22Rv1 (cell line): ENCODE data around the gene ATF6.

Experiments used
- H3K27ac ChIP-seq: fragments of 450-650 bp; 2 replicates; pipeline ENCODE4 v1.5.1; 2017
- ZFX ChIP-seq: fragments of 450-650 bp; IDR thresholded peaks from 2 replicates; pipeline ENCODE4 v1.6.1; 2017; ENCODE audit warnings: antibody characterized with exemption, borderline replicate concordance
- TF ChIP-seq, protein P1 (sequence below): fragments of 450-650 bp; IDR thresholded peaks from 2 replicates; pipeline ENCODE4 v1.5.1; 2017; ENCODE audit warnings: mild to moderate bottlenecking

The ATF6 gene

DNA sequence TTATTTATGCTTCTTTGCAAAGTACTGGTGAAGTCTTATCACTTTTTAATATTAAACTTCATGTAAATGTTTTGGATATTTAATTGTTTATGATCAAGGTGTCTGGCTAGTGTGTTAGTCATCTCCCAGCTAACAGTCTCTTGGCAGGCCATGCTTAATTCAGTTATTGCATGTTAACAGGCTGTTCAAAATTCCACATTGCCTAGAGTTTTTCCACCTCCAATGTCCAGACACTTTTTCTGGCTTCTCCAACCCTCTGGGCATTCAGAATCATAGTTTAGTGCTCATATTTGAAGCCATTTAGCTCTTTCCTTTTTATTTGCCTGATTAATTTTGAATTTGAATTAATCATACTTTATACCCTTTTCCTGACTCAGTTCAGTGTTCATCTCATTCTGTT, 188.3 kb downstream of the ATF6 start:
- TF ChIP-seq ZFX, result no peak
- TF ChIP-seq, protein P1, sequence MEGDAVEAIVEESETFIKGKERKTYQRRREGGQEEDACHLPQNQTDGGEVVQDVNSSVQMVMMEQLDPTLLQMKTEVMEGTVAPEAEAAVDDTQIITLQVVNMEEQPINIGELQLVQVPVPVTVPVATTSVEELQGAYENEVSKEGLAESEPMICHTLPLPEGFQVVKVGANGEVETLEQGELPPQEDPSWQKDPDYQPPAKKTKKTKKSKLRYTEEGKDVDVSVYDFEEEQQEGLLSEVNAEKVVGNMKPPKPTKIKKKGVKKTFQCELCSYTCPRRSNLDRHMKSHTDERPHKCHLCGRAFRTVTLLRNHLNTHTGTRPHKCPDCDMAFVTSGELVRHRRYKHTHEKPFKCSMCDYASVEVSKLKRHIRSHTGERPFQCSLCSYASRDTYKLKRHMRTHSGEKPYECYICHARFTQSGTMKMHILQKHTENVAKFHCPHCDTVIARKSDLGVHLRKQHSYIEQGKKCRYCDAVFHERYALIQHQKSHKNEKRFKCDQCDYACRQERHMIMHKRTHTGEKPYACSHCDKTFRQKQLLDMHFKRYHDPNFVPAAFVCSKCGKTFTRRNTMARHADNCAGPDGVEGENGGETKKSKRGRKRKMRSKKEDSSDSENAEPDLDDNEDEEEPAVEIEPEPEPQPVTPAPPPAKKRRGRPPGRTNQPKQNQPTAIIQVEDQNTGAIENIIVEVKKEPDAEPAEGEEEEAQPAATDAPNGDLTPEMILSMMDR, result no peak
- H3K27ac ChIP-seq, result no peak overlapping the region

- H3K27ac ChIP-seq, result no peak overlapping the region
- no peak for TF ChIP-seq ZFX
- TF ChIP-seq, protein P1, result no peak
Measured at GRCh38 chr1:161955606-161956005, 189.5 kb downstream of the ATF6 start.

- no peak for TF ChIP-seq ZFX
- TF ChIP-seq, protein P1, result no peak
- H3K27ac ChIP-seq, result no peak overlapping the region
Measured at GRCh38 chr1:161956097-161956496, 190.0 kb downstream of the ATF6 start.

DNA sequence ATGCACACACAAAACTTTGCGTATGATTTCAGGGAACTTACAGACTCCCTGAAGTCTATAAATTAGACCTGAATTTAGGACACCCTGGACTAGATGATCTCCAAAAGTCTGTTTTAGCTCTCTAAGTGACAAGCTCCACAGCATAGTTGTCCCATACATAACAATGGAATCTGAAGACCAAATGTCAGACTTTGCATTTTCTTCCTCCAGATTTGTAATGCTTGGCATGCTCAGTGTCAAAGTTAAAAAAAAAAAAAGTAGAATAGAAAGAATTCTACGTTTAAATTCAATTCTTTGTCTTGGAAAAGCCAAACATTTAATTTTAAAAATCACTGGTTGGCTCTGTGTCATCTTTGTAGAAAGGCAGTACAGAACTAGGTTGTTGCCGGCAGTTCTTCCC, 190.8 kb downstream of the ATF6 start:
- TF ChIP-seq, protein P1, result no peak
- no peak for TF ChIP-seq ZFX
- H3K27ac ChIP-seq, result no peak overlapping the region

GRCh38 chr1:161958425-161958824, 192.3 kb downstream of the ATF6 start:
- H3K27ac ChIP-seq, result no peak overlapping the region
- TF ChIP-seq ZFX, result no peak
- TF ChIP-seq, protein P1, result no peak

DNA sequence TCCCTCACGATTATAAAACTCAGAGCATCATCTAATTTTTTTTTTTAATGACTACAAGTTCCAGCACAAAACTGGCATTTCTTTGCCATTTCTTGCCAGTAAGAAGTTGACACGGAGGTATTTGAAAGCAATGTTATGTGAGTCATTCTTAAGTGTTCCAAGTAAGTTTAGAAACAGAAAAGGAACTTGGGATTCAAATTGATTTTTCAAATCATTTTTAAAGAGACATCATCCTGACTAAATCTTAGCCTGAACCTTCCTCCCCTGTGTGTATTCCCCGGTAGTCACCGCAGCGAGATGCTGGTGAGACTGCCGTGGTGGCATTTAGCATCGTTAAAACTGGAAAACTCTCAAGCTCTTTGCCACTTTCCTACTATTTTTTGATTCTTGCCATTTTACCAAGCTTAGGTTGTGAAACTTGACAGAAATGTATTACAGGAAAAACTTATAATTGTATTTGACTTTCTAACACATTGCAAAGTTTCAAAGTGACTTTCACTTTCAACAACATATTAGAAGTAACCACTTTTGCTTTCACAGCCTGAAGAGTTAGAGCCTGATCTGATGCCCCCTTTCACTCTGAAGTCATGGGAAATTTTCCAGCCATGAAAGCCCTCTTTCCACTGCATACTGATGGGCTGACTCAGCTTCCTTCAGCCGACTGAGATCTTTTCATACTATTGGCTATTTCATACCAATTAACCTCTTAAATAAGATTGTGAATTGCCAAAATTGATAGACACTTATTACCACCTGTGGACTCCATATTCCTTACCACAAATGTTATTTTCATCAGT, 196.2 kb downstream of the ATF6 start:
- TF ChIP-seq ZFX, result no peak
- TF ChIP-seq, protein P1, result no peak
- no peak overlapping the region for H3K27ac ChIP-seq

GRCh38 chr1:161966067-161966466, 199.9 kb downstream of the ATF6 start:
- TF ChIP-seq ZFX, result no peak
- TF ChIP-seq, protein P1, result no peak
- H3K27ac ChIP-seq, result no peak overlapping the region
